ENCODE results near the gene CPAMD8.

DNA sequence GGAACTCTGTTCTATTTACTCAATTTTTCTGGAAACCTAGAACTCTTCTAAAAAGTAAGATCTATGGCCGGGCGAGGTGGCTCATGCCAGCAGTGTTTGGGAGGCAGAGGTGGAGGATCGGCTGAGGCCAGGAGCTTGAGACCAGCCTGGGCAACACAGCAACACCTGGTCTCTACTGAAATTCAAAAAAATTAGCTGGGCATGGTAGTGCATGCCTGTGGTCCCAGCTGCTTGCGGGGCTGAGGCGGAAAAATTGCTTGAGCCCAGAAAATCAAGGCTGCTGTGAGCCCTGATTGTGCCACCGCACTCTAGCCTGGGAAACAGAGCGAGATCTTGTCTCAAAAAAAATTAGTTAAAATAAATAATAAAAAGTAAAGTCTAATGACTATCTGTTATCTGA, 109.2 kb downstream of the CPAMD8 start:
- TF ChIP-seq, protein P1, sequence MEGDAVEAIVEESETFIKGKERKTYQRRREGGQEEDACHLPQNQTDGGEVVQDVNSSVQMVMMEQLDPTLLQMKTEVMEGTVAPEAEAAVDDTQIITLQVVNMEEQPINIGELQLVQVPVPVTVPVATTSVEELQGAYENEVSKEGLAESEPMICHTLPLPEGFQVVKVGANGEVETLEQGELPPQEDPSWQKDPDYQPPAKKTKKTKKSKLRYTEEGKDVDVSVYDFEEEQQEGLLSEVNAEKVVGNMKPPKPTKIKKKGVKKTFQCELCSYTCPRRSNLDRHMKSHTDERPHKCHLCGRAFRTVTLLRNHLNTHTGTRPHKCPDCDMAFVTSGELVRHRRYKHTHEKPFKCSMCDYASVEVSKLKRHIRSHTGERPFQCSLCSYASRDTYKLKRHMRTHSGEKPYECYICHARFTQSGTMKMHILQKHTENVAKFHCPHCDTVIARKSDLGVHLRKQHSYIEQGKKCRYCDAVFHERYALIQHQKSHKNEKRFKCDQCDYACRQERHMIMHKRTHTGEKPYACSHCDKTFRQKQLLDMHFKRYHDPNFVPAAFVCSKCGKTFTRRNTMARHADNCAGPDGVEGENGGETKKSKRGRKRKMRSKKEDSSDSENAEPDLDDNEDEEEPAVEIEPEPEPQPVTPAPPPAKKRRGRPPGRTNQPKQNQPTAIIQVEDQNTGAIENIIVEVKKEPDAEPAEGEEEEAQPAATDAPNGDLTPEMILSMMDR (IDR thresholded peaks at IDR 0.05 in 2 of 3, conservative IDR thresholded peaks at IDR 0.05 in 1 of 3; ENCODE audit: borderline replicate concordance in 1 of 3, insufficient read depth in 1 of 3, low read depth in 2 of 3, low read length in 2 of 3): no peak
- TF ChIP-seq RAD21 (IDR thresholded peaks at IDR 0.05; ENCODE audit: low read depth) (no peak), JUND (IDR thresholded peaks at IDR 0.05) (no peak), POLR2AphosphoS5 (IDR thresholded peaks at IDR 0.05; ENCODE audit: low read depth, low read length) (no peak), EZH2phosphoT487 (IDR thresholded peaks at IDR 0.05; ENCODE audit: borderline replicate concordance) (no peak)
